GM19043 (cell line): ENCODE measurements around the gene CNTNAP4.
A peak's percentile ranks its signal among the peaks of the same experiment; 100 is the strongest.

Experiments used
- ATAC-seq: cut with Tn5 transposase; IDR thresholded peaks from one replicate; pipeline ENCODE4 v1.9.1; 2021; ENCODE audit warnings: low read depth; ENCODE audit not compliant: unreplicated experiment

CNTNAP4 gene

GRCh38 chr16:76571755-76572154, 294.6 kb downstream of the CNTNAP4 start:
- no peak for ATAC-seq

GRCh38 chr16:76573281-76573680, 296.1 kb downstream of the CNTNAP4 start:
- no peak for ATAC-seq

DNA sequence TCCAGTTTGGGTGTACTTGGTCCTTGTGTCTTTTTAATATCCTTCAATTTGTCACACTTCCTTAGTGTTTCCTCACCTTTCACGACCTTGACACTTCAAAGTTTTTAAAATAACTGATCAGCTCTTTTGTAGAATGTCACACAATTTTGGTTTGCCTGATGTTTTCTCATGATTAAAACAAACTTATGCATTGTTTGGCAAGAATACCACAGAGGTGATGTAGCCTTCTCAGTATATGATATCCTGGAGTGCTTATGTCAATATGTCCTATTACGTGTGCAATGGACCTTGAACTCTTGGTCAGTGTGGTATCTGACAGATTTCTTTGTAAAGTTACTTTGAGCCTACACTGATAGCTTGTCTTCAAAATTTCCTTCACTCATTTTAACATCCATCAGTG, 297.4 kb downstream of the CNTNAP4 start:
- no peak for ATAC-seq

- ATAC-seq = no peak
Observed at GRCh38 chr16:76576526-76576925, 299.3 kb downstream of the CNTNAP4 start.

- ATAC-seq = peak; percentile 63
Observed at GRCh38 chr16:76577003-76577402, 299.8 kb downstream of the CNTNAP4 start.

- ATAC-seq = no peak
Observed at GRCh38 chr16:76579277-76579922, 302.2 kb downstream of the CNTNAP4 start.

DNA sequence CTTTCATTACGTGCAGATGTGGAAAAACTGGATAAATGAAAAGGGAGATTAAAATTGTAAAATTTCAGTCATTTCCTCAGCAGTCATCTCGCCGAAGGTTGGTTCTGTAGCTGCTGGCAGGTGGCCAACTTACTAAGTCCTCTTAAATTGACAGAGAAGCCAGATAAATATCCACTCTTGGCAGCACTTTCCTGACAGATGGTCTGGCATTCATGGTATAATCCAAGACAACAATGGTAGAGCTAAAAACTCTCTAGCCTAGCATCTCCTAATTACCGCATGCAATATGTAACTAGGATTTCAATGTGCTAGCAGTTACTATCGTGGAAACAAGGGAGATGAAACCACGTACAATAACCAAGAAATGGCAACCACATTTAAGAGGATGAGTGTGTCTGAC, 306.3 kb downstream of the CNTNAP4 start:
- ATAC-seq = no peak

DNA sequence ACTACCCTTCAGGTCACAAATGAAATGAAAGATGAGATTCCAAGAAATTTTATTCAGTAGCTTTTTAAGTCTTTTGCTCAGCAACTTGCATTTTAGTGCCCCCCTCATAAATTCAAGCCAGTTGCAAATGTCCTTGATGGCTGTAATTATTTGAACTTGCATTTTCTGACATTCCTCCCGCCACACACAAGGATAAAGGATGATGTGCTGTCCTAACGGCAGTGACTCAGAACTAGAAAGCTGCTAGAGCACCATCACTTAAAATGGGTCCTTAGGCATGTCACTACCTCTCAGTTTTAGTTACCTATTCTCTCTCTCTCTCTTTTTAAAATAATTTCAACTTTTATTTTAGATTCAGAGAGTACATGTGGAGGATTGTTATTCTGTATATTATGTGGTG, 306.7 kb downstream of the CNTNAP4 start:
- ATAC-seq = no peak

DNA sequence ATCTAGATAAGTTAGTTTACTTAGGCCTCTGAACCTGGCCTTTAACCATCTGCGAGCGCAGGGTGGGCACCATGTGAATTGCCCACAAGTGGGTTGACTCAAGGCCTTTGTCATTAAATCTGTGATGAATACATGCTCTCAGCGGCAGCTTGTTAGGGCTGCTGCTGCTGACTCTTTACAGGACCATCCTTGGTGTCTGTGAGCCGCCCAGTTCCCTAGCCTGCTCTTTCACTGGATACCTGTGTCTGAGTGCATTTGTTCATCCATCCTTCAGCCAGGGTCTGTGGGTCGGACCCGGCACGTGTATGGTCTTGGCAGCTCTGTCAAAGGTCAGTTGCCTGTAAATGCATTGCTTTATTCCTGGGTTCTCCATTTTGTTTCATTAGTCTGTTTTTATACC, 321.3 kb downstream of the CNTNAP4 start:
- no peak for ATAC-seq

DNA sequence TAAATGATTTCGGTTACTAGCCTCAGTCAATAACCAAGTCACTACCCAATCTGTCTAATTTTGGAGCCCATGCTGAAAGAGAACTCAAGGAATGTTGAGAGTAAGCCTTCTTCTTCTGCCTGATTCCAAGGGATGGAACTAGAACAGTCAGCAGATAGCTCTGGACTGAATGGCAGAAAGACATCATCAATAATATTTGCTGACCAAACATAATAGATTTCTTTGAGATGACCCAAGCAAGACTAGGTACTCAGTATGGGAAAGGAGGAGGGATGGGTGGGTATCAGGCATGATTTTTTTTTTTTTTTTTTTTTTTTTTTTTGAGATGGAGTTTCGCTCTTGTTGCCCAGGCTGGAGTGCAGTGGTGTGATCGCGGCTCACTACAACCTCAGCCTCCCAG, 330.1 kb downstream of the CNTNAP4 start:
- no peak for ATAC-seq
